Occipital lobe (tissue), 1 donor: ENCODE measurements around the gene NKX2-2. TPM values are rescaled to one million over a fixed set of nuclear protein-coding genes. Genes with fewer than 3 reads are reported as not detected.

Experiments
- total RNA-seq: library from RNA; depleted of rRNA; stranded (reverse); fragments of >200 nt; gene quantifications from one replicate; pipeline ENCODE4 v1.2.3, GENCODE V29; 2014

NKX2-2 gene
- total RNA-seq, 1 donor from 2014 or later, result 0.31 TPM

Other genes starting within 250 kb of the NKX2-2 start
- gene XRN2, start 210.7 kb downstream of the NKX2-2 start, total RNA-seq, result 98.6 TPM
- gene NKX2-4, start 116.5 kb downstream of the NKX2-2 start, total RNA-seq, result not detected
- under 0.01 TPM for gene PAX1, start 191.6 kb upstream of the NKX2-2 start, total RNA-seq